NT2/D1 (cell line): Measurements from ENCODE around the gene LY6G5B.

Experiments used
- DNase-seq: peaks from one replicate; pipeline ENCODE4 v3.0.0-alpha.2; 2011; ENCODE audit warnings: low read depth, low spot score
- H3K27me3 ChIP-seq: 2 replicates; pipeline ENCODE4 v1.6.0; 2011; ENCODE audit warnings: mild to moderate bottlenecking; ENCODE audit not compliant: insufficient read length, insufficient read depth
- H3K36me3 ChIP-seq: 2 replicates; pipeline ENCODE4 v1.6.1; 2011; ENCODE audit warnings: mild to moderate bottlenecking, low read length, mixed read lengths; ENCODE audit not compliant: insufficient read depth, insufficient read length
- H3K4me1 ChIP-seq: 2 replicates; pipeline ENCODE4 v1.5.1; 2011; ENCODE audit not compliant: insufficient read depth, insufficient read length
- H3K4me3 ChIP-seq: 2 replicates; pipeline ENCODE4 v1.5.1; 2011; ENCODE audit warnings: low read depth; ENCODE audit not compliant: insufficient read length
- H3K9ac ChIP-seq: 2 replicates; pipeline ENCODE4 v1.6.0; 2011; ENCODE audit warnings: low read depth; ENCODE audit not compliant: insufficient read length
- H3K9me3 ChIP-seq: 2 replicates; pipeline ENCODE4 v1.5.1; 2011; ENCODE audit warnings: mild to moderate bottlenecking, low read length; ENCODE audit not compliant: insufficient read depth
- SUZ12 ChIP-seq: IDR thresholded peaks from 2 replicates; pipeline ENCODE4 v1.6.1; 2011; ENCODE audit not compliant: insufficient read length, insufficient read depth; ENCODE audit errors: extremely low read depth
- YY1 ChIP-seq: IDR thresholded peaks from 2 replicates; pipeline ENCODE4 v1.6.1; 2011; ENCODE audit not compliant: insufficient read length, insufficient read depth
- ZNF274 ChIP-seq: IDR thresholded peaks from 2 replicates; pipeline ENCODE4 v1.6.1; 2011; ENCODE audit warnings: mild to moderate bottlenecking, low read depth, low read length

Gene LY6G5B

DNA sequence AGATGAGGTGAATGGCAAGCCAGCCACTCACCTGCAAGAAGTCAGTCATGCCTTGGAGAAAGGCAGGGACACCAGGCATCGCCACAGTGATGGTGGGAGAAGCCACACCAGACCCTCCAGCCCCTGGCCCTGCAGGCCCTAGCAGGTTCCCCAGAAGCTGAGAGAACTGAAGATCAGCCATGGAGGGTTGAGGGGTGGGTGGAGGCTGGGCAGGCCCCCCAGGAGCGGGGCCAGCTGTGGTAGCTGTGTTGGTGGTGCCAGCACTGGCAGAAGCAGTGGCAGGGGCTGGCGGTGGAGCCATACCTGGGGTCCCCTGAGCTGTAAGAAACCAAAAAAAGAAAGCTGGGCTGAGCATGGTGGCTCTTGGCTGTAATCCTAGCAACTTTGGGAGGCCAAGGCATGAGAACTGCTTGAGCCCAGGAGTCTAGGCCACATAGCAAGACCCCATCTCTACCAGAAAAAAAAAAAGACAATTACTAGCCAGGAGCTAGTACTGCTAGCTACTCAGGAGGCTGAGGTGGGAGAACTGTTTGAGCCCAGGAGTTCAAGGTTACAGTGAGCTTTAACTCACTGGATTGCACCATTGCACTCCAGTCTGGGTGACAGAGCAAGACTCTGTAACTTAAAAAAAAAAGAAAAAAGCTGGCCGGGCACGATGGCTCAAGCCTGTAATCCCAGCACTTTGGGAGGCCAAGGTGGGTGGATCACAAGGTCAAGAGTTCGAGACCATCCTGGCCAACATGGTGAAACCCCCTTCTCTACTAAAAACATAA, 26.8 kb upstream of the LY6G5B start:
- H3K4me1 ChIP-seq: no peaks in the 10 kb centered on the region
- H3K9me3 ChIP-seq: no peaks in the 10 kb centered on the region; the same call in 1 of the 2 replicates
- H3K27me3 ChIP-seq: no peaks in the 10 kb centered on the region
- no peak overlapping the region for H3K9ac ChIP-seq
- no peak for TF ChIP-seq ZNF274
- TF ChIP-seq SUZ12: no peak
- no peak for TF ChIP-seq YY1
- no peak overlapping the region for H3K4me3 ChIP-seq
- H3K36me3 ChIP-seq: peaks cover 87% of the 10 kb centered on the region
- DNase-seq: no peak

- Histone ChIP-seq H3K27me3 (no peaks in the 10 kb centered on the region), H3K4me1 (no peaks in the 10 kb centered on the region), H3K9ac (no peak overlapping the region), H3K4me3 (no peak overlapping the region), H3K9me3 (no peaks in the 10 kb centered on the region; the same call in 1 of the 2 replicates), H3K36me3 (peaks cover 92% of the 10 kb centered on the region)
- DNase-seq: no peak
- no peak for TF ChIP-seq ZNF274
- TF ChIP-seq SUZ12: no peak
- TF ChIP-seq YY1: no peak
Observed at GRCh38 chr6:31643818-31644454, 25.8 kb upstream of the LY6G5B start.

DNA sequence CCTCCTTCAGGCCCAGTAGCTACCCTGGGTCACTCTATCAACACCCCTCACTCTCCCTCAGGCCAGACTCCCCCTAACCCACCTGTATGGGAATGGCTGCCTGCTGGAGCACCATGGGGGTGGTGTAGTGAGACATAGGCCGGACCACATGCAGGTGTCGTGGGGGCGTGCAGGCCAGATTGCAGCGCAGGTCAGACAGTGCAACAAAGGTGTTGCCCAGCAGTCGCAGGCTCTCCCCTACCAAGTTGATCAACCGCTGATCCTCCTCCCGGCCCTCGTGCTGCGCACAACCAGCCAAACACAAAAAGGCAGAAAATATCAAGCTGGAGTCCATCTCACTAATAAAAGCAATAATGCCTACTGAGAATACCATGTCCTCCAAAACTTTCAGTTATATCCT, 24.5 kb upstream of the LY6G5B start:
- H3K9me3 ChIP-seq: no peaks in the 10 kb centered on the region
- no peak overlapping the region for H3K4me3 ChIP-seq
- no peak for TF ChIP-seq ZNF274
- TF ChIP-seq YY1: no peak
- TF ChIP-seq SUZ12: no peak
- no peak for DNase-seq
- no peak overlapping the region for H3K9ac ChIP-seq
- peaks cover 87% of the 10 kb centered on the region for H3K36me3 ChIP-seq
- H3K4me1 ChIP-seq: no peaks in the 10 kb centered on the region
- H3K27me3 ChIP-seq: no peaks in the 10 kb centered on the region

DNA sequence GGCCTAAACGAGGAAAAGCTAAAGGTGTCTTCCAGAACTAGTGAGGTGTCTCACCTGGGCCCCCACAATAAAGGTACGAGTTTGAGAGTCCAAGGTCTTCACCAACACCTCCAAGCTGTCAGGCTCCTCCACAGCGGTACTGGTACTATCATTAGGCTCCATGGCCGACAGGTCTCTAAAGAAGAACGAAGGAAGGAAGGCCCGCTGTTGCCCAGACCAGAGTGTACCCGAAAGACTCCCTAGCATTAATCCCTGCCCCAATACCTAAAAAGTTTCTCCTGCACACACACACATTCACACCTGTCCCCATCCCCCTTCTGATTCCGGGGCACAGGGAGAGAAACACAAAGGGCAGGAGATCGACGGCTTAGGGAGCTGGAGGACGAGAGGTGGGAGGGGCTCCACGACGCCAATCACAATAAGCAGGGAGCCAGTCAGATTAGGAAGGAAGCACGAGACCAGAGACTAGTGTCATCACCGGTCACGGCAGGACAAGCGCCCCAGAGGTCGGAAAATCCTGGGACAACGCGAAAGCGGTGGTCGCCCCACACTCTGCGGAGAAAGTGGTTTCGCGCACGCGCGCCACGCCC, 18.1 kb upstream of the LY6G5B start:
- Histone ChIP-seq H3K4me1 (no peaks in the 10 kb centered on the region), H3K27me3 (no peaks in the 10 kb centered on the region), H3K9ac (peak overlapping the region; percentile 85), H3K36me3 (peaks cover 41% of the 10 kb centered on the region), H3K9me3 (no peaks in the 10 kb centered on the region), H3K4me3 (peak overlapping the region; percentile 89)
- DNase-seq: peak; percentile 55
- TF ChIP-seq SUZ12 (no peak), ZNF274 (no peak)

DNA sequence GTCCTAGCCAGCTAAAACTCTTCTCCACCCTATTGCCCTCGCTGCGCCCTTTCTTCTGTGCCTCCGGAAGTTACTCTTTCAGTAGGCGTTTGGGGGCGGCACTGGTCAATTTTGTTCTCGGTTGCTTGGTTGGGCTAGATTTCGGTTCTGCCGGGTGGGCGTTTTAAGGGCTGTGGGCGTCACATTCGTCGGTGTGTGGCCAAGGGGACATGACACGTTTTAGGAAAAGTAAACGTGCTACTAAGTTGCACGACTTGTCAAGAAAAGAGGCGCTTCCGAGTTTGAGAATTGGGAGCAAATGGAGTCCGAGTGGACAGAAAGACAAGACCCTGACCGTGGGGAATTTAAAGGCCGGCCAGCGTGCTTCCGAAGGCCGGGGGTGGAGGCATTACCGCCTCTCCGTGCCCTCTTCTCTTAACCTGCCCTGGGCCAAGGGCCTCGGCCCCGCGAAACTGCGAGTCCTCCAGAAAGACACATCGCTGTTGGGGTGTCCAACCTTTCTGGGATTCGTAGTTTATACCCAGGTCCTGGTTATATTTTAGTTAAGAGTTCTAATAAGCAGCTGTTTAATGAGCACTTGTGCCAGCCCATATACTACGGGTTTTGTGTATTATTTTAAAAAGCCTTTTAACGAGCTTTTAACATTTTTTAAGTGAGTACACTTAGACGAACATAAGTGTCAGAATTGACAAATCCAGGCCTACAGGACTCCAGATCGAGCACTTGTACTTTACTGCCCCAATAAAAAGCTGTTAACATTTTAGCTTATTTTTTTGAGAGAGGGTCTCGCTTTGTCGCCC, 16.7 kb upstream of the LY6G5B start:
- TF ChIP-seq SUZ12: no peak
- no peak for TF ChIP-seq ZNF274
- TF ChIP-seq YY1: no peak
- peak; percentile 74 for DNase-seq
- Histone ChIP-seq H3K9me3 (no peaks in the 10 kb centered on the region), H3K36me3 (peaks cover 39% of the 10 kb centered on the region), H3K27me3 (no peaks in the 10 kb centered on the region), H3K9ac (peak overlapping the region; percentile 85), H3K4me1 (no peaks in the 10 kb centered on the region), H3K4me3 (peak overlapping the region; percentile 89)

- DNase-seq: no peak
- H3K4me1 ChIP-seq: peaks cover 8% of the 10 kb centered on the region
- no peak overlapping the region for H3K4me3 ChIP-seq
- no peaks in the 10 kb centered on the region for H3K9me3 ChIP-seq
- H3K9ac ChIP-seq: no peak overlapping the region
- TF ChIP-seq ZNF274 (no peak), YY1 (no peak), SUZ12 (no peak)
- H3K27me3 ChIP-seq: no peaks in the 10 kb centered on the region
- H3K36me3 ChIP-seq: peaks cover 34% of the 10 kb centered on the region
Observed at GRCh38 chr6:31654574-31655348, 15.0 kb upstream of the LY6G5B start.
